C4-2B (cell line): ENCODE results near the gene PDLIM1.

Experiments
- ZFX ChIP-seq: fragments of 450-650 bp; IDR thresholded peaks from 2 replicates; pipeline ENCODE4 v1.6.1; 2017
- TF ChIP-seq, protein P1 (sequence below): fragments of 450-650 bp; conservative IDR thresholded peaks from 2 replicates; pipeline ENCODE4 v1.5.1; 2017; ENCODE audit warnings: mild to moderate bottlenecking

DNA sequence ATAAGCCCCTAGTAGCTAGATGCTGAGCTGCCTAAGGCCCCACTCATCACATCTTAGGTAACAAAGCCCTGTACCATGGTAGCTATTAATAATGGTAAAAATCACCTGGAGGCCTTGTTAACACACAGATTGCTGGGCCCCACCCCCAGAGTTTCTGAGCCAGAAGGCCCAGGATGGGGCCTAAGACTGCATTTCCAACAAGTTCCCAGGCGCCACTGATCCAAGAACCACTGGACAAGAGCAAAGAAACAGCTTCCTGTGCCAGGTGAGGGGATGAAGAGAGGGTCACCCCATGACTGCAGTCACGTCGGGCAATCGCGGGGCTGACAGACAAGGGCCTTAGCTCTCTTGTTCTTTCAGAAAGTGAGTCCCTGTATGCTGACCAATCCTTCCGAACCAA lies 50.0 kb downstream of the PDLIM1 start:
- TF ChIP-seq, protein P1, sequence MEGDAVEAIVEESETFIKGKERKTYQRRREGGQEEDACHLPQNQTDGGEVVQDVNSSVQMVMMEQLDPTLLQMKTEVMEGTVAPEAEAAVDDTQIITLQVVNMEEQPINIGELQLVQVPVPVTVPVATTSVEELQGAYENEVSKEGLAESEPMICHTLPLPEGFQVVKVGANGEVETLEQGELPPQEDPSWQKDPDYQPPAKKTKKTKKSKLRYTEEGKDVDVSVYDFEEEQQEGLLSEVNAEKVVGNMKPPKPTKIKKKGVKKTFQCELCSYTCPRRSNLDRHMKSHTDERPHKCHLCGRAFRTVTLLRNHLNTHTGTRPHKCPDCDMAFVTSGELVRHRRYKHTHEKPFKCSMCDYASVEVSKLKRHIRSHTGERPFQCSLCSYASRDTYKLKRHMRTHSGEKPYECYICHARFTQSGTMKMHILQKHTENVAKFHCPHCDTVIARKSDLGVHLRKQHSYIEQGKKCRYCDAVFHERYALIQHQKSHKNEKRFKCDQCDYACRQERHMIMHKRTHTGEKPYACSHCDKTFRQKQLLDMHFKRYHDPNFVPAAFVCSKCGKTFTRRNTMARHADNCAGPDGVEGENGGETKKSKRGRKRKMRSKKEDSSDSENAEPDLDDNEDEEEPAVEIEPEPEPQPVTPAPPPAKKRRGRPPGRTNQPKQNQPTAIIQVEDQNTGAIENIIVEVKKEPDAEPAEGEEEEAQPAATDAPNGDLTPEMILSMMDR, result no peak
- no peak for TF ChIP-seq ZFX
